KMS-11 (cell line): ENCODE data around the gene ASB1.

ENCODE experiments used
- H2AFZ ChIP-seq: fragments of 200-600 bp; sonication (generic); 2 replicates; pipeline ENCODE4 v1.6.1; 2016; ENCODE audit warnings: antibody characterized with exemption, mixed run types, low read depth
- H3K27ac ChIP-seq: fragments of 200-600 bp; sonication (generic); 2 replicates; pipeline ENCODE4 v1.6.1; 2016; ENCODE audit warnings: mild to moderate bottlenecking, mixed run types
- H3K27me3 ChIP-seq: fragments of 200-600 bp; sonication (generic); 2 replicates; pipeline ENCODE4 v1.6.1; 2017; ENCODE audit warnings: mild to moderate bottlenecking, low read depth, mixed run types, moderate library complexity; ENCODE audit not compliant: insufficient read depth
- H3K36me3 ChIP-seq: fragments of 200-600 bp; sonication (generic); 2 replicates; pipeline ENCODE4 v1.6.1; 2017; ENCODE audit warnings: mild to moderate bottlenecking, mixed run types; ENCODE audit not compliant: insufficient read depth
- H3K4me1 ChIP-seq: fragments of 200-600 bp; sonication (generic); 2 replicates; pipeline ENCODE4 v1.6.1; 2016; ENCODE audit warnings: mild to moderate bottlenecking, low read depth, mixed run types; ENCODE audit not compliant: poor library complexity, severe bottlenecking
- H3K4me2 ChIP-seq: fragments of 200-600 bp; sonication (generic); 2 replicates; pipeline ENCODE4 v1.7.0; 2016; ENCODE audit warnings: mild to moderate bottlenecking, mixed run types
- H3K4me3 ChIP-seq: fragments of 200-600 bp; sonication (generic); IDR thresholded peaks from 2 replicates; pipeline ENCODE4 v1.6.1; 2017; ENCODE audit warnings: low read depth, low read length, mixed read lengths; ENCODE audit not compliant: insufficient read depth
- H3K79me2 ChIP-seq: fragments of 200-600 bp; sonication (generic); 2 replicates; pipeline ENCODE4 v1.6.1; 2016; ENCODE audit warnings: low read depth, mixed run types; ENCODE audit not compliant: insufficient read depth
- H3K9ac ChIP-seq: fragments of 200-600 bp; sonication (generic); 2 replicates; pipeline ENCODE4 v1.6.1; 2016; ENCODE audit warnings: mild to moderate bottlenecking, mixed run types
- H4K20me1 ChIP-seq: fragments of 200-600 bp; sonication (generic); 2 replicates; pipeline ENCODE4 v1.6.1; 2016; ENCODE audit warnings: mild to moderate bottlenecking, mixed run types; ENCODE audit not compliant: insufficient read depth
- TF ChIP-seq, protein P1 (sequence below): fragments of 200-600 bp; sonication (generic); conservative IDR thresholded peaks from 2 replicates; pipeline ENCODE4 v1.6.1; 2017; ENCODE audit warnings: low read depth, mild to moderate bottlenecking, antibody characterized with exemption, low read length, moderate library complexity, mixed read lengths

The ASB1 gene

DNA sequence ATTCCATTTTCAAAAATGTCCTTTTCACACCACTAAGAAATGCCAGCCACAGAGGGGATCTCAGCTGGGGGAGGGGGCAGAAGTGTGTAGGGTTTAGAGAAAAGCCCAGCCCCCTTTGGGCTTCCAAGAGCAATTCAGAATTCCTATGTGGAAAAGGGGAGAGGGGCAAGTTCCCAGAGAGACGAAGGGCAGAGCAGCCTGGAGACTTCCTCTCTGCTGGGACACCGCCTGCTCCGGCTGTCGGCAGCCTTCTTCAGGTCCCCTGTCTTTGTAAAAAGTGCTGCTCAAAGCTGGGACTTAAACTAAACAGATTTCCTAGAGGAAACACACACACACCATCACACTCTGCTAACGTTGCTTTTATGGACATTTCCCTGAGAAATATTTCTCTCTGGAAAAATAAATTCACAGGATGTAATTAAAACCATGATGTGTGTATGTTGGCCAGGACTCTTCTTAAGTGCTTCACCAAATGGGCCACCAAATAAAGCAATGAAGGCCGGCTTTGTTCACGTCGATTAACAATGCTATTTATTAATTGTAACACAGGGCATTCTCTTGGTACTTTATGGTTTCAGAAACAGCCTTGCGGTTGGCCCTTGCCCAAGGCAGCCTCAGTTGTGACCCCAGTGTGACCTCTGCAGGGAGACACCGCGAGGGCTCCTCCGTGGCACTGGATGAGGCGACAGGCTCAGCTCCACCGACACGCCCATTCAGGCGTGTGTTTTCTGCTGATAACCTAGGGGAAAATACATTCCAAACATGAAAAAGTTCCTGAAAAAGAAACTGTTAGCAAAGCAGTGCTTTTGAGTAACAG is 5.6 kb upstream of the ASB1 start:
- Histone ChIP-seq H3K36me3 (no peaks in the 10 kb centered on the region), H3K4me2 (no peak overlapping the region), H3K4me3 (no peak overlapping the region), H3K9ac (no peak overlapping the region), H4K20me1 (no peaks in the 10 kb centered on the region), H3K27me3 (no peaks in the 10 kb centered on the region), H3K4me1 (no peaks in the 10 kb centered on the region), H2AFZ (no peak overlapping the region), H3K79me2 (no peaks in the 10 kb centered on the region), H3K27ac (no peak overlapping the region)
- TF ChIP-seq, protein P1, sequence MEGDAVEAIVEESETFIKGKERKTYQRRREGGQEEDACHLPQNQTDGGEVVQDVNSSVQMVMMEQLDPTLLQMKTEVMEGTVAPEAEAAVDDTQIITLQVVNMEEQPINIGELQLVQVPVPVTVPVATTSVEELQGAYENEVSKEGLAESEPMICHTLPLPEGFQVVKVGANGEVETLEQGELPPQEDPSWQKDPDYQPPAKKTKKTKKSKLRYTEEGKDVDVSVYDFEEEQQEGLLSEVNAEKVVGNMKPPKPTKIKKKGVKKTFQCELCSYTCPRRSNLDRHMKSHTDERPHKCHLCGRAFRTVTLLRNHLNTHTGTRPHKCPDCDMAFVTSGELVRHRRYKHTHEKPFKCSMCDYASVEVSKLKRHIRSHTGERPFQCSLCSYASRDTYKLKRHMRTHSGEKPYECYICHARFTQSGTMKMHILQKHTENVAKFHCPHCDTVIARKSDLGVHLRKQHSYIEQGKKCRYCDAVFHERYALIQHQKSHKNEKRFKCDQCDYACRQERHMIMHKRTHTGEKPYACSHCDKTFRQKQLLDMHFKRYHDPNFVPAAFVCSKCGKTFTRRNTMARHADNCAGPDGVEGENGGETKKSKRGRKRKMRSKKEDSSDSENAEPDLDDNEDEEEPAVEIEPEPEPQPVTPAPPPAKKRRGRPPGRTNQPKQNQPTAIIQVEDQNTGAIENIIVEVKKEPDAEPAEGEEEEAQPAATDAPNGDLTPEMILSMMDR = no peak

DNA sequence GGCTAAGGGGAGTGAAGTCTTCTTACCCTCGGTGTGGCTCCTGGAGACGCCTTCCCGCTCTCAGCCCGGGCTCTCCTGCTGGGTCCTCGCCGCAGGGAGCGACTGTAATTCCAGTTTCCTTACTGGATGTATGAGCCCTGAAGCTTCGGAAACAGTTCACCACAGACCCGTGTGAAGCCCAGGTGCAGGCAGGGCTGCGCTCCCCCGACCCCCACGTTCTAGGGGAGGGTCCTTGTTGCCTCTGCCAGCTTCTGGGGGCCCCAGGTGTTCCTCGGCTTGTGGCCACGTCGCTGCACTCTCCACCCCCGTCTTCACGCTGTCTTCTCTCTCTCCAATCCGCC is 5.1 kb upstream of the ASB1 start:
- H4K20me1 ChIP-seq = no peaks in the 10 kb centered on the region
- no peaks in the 10 kb centered on the region for H3K79me2 ChIP-seq
- H3K27ac ChIP-seq = no peak overlapping the region
- TF ChIP-seq, protein P1 = no peak
- no peak overlapping the region for H2AFZ ChIP-seq
- no peak overlapping the region for H3K9ac ChIP-seq
- H3K4me2 ChIP-seq = no peak overlapping the region
- H3K27me3 ChIP-seq = no peaks in the 10 kb centered on the region
- H3K4me1 ChIP-seq = no peaks in the 10 kb centered on the region
- no peaks in the 10 kb centered on the region for H3K36me3 ChIP-seq
- H3K4me3 ChIP-seq = no peak overlapping the region

DNA sequence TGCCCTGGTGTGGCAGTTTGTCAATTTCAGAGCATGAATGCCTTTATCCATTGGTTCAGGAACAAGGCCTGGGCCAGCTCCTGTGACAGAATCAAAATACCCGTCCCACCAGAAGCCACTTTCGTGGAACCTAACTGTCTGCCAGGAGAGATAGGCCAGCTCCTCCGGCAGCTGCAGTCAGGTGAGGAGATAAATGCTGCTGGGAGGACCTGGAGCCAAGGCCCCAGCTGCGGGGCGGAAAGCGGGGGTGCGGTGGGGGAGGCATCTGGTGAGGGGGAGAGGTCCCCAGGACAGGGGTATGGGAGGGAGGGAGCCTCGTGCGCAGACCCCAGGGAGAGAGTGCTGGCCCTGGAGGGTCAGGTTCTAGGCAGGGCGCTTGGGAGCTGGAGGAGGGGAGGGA is 4.4 kb upstream of the ASB1 start:
- Histone ChIP-seq H3K27me3 (no peaks in the 10 kb centered on the region), H3K9ac (no peak overlapping the region), H3K79me2 (peaks cover 2% of the 10 kb centered on the region), H3K4me1 (no peaks in the 10 kb centered on the region), H3K4me3 (no peak overlapping the region), H4K20me1 (no peaks in the 10 kb centered on the region), H2AFZ (no peak overlapping the region), H3K27ac (no peak overlapping the region), H3K36me3 (no peaks in the 10 kb centered on the region), H3K4me2 (no peak overlapping the region)
- TF ChIP-seq, protein P1 = no peak

DNA sequence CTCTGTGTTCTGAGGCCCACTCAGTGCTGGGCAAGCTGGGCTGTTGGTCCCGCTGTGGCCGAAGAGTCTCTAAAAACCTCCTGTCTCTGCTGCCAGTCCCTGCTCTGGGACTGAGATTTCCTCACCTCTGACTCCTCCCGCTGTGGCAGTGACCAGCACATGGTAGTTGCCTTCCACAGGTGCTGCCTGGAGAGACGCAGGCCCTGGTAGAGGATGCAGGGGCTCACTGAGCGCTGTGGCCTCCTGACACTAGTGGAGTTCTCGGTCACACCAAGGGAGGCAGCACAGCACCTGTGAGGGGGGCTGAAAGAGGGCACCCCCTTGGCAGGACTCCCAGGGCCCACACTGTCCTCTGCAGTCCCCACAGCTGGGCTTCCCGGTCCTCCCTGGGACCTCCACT is 3.8 kb upstream of the ASB1 start:
- no peaks in the 10 kb centered on the region for H3K36me3 ChIP-seq
- no peak overlapping the region for H2AFZ ChIP-seq
- no peaks in the 10 kb centered on the region for H3K4me1 ChIP-seq
- TF ChIP-seq, protein P1 = no peak
- H3K79me2 ChIP-seq = peaks cover 9% of the 10 kb centered on the region
- H3K27ac ChIP-seq = no peak overlapping the region
- no peaks in the 10 kb centered on the region for H3K27me3 ChIP-seq
- no peak overlapping the region for H3K4me3 ChIP-seq
- H3K4me2 ChIP-seq = no peak overlapping the region
- no peaks in the 10 kb centered on the region for H4K20me1 ChIP-seq
- no peak overlapping the region for H3K9ac ChIP-seq
